ENCODE measurements around the gene CRY2. TPM values are rescaled to one million over a fixed set of nuclear protein-coding genes. Genes with fewer than 3 reads are reported as not detected.
"Not testable (repeated sequence)": the region's sequence is repeated elsewhere in the genome, so short reads cannot be mapped to it uniquely, and the experiment has no call there.

CRY2 gene
- total RNA-seq, 2 donors from 2014 or later = 24.6 to 65.9 TPM

DNA sequence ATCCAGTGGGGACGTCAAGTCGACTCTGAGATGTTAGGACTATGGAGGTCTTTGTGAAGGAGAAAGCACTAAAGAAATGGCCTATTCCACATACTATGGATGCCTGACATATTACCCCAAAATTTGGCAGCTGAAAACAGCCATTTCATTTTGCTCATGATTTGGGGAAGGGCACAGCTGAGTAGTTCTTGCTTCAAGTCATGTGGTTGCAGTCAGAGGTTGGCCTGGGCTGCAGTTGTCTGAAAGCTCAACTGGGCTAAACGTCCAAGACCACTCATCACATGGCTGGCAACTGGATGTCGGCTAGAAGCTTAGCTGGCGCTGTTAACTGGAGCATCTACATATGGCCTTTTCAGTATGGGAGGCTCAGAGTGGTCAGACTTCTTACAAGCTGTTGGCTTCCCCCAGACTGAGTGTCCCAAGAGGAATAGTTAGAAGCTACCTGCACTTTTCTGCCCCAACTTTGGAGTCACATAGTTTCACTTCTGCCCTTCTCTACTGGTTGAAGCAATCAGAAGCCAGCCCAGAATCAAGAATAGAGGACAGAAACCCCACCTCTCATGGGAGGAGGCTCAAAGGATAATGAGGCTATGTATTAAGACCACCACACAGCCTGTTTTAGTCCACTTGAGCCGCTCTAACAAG is 28.2 kb upstream of the CRY2 start:
- H3K4me3 ChIP-seq = no peak overlapping the region
- intact Hi-C loops (cut with DNase I) = no loop called here
- H3K27me3 ChIP-seq = no peaks in the 10 kb centered on the region
- WGBS, 2 donors = 75 to 78% methylated on average over 6 of the region's 6 CpGs
- H3K27ac ChIP-seq = no peak overlapping the region
- H3K4me1 ChIP-seq = no peaks in the 10 kb centered on the region
- DNase-seq (no peak), ATAC-seq (no peak)
- TF ChIP-seq POLR2A (IDR thresholded peaks at IDR 0.05) = no peak
- TF ChIP-seq, protein P1, sequence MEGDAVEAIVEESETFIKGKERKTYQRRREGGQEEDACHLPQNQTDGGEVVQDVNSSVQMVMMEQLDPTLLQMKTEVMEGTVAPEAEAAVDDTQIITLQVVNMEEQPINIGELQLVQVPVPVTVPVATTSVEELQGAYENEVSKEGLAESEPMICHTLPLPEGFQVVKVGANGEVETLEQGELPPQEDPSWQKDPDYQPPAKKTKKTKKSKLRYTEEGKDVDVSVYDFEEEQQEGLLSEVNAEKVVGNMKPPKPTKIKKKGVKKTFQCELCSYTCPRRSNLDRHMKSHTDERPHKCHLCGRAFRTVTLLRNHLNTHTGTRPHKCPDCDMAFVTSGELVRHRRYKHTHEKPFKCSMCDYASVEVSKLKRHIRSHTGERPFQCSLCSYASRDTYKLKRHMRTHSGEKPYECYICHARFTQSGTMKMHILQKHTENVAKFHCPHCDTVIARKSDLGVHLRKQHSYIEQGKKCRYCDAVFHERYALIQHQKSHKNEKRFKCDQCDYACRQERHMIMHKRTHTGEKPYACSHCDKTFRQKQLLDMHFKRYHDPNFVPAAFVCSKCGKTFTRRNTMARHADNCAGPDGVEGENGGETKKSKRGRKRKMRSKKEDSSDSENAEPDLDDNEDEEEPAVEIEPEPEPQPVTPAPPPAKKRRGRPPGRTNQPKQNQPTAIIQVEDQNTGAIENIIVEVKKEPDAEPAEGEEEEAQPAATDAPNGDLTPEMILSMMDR (IDR thresholded peaks at IDR 0.05) = no peak
- no peaks in the 10 kb centered on the region for H3K9me3 ChIP-seq
- H3K36me3 ChIP-seq (replicated peaks in 1 of 2; ENCODE audit: insufficient read depth in 1 of 2, low read depth in 2 of 2) = no peaks in the 10 kb centered on the region

DNA sequence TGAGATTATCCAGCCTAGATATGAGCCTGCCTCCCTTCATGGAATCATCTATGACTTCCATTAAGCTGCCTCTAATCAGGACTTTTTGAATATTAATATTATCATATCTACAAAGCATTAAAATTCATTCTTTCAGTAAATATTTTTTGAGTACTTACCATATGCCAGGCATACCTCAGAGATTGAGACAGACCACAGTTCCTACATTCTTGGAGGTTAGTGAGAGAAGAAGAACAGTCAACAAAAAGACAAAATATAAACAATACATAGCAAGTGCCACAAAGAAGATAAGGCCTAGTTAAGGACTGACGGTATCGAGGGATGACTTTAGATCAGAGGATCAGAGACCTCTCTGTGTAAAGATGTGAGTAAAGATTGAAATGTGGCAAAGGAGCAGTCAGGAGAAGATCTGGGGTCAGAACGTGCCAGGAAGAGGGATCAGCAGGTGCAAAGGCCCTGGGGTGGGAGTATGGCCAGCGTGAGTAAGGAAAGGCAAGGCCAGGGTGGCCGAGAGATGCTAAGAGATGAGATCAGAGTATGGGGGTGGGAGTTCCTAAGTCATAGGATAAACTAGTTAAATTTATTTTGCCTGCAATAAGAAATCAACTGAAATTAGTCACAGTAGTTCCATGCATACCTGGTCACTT is 26.9 kb upstream of the CRY2 start:
- Histone ChIP-seq H3K27ac (no peak overlapping the region), H3K4me1 (no peaks in the 10 kb centered on the region), H3K36me3 (replicated peaks in 1 of 2; ENCODE audit: insufficient read depth in 1 of 2, low read depth in 2 of 2) (no peaks in the 10 kb centered on the region), H3K27me3 (no peaks in the 10 kb centered on the region), H3K9me3 (no peaks in the 10 kb centered on the region), H3K4me3 (no peak overlapping the region)
- DNase-seq (no peak), ATAC-seq (no peak)
- intact Hi-C loops (cut with DNase I) = no loop called here
- WGBS, 2 donors = 91% methylated on average over 5 of the region's 5 CpGs
- TF ChIP-seq, protein P1 (IDR thresholded peaks at IDR 0.05) = no peak
- TF ChIP-seq POLR2A (IDR thresholded peaks at IDR 0.05) = no peak

DNA sequence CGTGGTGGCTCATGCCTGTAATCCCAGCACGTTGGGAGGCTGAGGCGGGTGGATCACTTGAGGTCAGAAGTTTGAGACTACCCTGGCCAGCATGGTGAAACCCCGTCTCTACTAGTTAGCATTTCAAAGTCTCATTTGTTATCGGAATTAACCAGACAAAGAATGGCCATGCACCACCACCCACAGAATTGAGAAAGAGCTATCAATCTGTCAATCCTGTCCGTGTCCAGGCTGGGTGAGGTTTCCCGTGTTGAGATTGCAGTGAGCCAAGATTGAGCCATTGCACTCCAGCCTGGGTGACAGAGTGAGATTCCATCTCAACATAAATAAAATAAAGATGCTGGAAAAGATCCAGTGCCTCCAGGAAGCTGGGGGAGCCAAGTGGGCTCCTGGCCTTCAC is 20.8 kb upstream of the CRY2 start:
- ATAC-seq; H3K4me1 ChIP-seq; H3K36me3 ChIP-seq (replicated peaks in 1 of 2; ENCODE audit: insufficient read depth in 1 of 2, low read depth in 2 of 2); H3K27me3 ChIP-seq; intact Hi-C loops (cut with DNase I); H3K4me3 ChIP-seq; DNase-seq; H3K9me3 ChIP-seq; H3K27ac ChIP-seq: not testable (repeated sequence)
- 48 to 59% methylated on average over 7 of the region's 7 CpGs for WGBS, 2 donors

DNA sequence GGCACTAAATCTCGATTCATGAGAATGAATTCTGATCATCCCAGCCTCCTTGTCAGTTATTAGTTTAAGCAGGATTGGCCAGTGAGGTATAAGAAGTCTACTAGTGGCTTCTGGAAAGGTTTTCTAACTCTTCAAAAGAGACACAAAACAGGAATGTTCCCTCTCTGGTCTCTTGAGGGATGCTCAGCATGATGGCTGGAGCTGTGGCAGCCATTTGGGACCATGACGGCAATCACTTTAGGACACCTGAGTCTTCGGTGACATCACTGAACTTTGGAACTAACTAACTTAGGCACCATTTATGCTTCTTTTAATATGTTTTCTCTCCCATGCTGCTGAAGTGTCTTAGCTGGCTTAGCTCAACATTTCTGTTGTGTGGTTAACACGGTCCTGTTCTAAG is 20.2 kb upstream of the CRY2 start:
- H3K9me3 ChIP-seq = no peaks in the 10 kb centered on the region
- intact Hi-C loops (cut with DNase I) = no loop called here
- no peak overlapping the region for H3K27ac ChIP-seq
- no peak for TF ChIP-seq POLR2A (IDR thresholded peaks at IDR 0.05)
- TF ChIP-seq, protein P1 (IDR thresholded peaks at IDR 0.05) = no peak
- DNase-seq (no peak), ATAC-seq (no peak)
- no peak overlapping the region for H3K4me3 ChIP-seq
- H3K4me1 ChIP-seq = no peaks in the 10 kb centered on the region
- H3K36me3 ChIP-seq (replicated peaks in 1 of 2; ENCODE audit: insufficient read depth in 1 of 2, low read depth in 2 of 2) = no peaks in the 10 kb centered on the region
- WGBS, 2 donors = 93 to 95% methylated on average over 4 of the region's 4 CpGs
- H3K27me3 ChIP-seq = no peaks in the 10 kb centered on the region

DNA sequence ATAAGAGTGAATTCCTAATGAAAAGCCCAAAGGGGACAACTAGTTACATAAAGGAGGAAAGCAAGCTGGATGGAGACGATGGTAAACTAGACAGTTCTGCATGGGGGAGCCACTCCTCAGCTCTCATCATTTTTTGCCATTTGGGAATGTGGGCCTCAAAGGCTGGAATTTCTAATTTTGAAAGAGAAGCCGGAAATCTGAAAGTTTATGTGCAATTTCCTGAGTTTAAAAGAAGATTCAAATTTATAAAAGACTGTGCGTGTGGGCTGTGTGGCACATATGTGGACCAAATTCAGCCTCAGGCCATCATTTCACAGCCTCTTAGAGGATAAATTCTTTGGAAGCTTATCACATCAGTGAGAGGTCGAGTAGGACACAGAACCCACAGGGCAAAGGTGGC is 18.3 kb upstream of the CRY2 start:
- no peak for ATAC-seq
- WGBS, 2 donors = 61 to 68% methylated on average over 4 of the region's 4 CpGs
- Histone ChIP-seq H3K27ac (no peak overlapping the region), H3K9me3 (no peaks in the 10 kb centered on the region), H3K4me1 (no peaks in the 10 kb centered on the region), H3K4me3 (no peak overlapping the region), H3K36me3 (replicated peaks in 1 of 2; ENCODE audit: insufficient read depth in 1 of 2, low read depth in 2 of 2) (no peaks in the 10 kb centered on the region), H3K27me3 (no peaks in the 10 kb centered on the region)
- no peak for DNase-seq
- TF ChIP-seq, protein P1 (IDR thresholded peaks at IDR 0.05) = no peak
- TF ChIP-seq POLR2A (IDR thresholded peaks at IDR 0.05) = no peak
- intact Hi-C loops (cut with DNase I) = no loop called here
